HUES48 (cell line): ENCODE measurements around the gene FXYD2.

Experiments used
- H3K27ac ChIP-seq: one replicate; pipeline ENCODE4 v1.7.0; 2013; ENCODE audit warnings: low read depth, low read length, inconsistent platforms
- H3K27me3 ChIP-seq: 2 replicates; pipeline ENCODE4 v1.6.1; 2013; ENCODE audit warnings: mild to moderate bottlenecking, low read length; ENCODE audit not compliant: control insufficient read depth, insufficient read depth
- H3K36me3 ChIP-seq: 2 replicates; pipeline ENCODE4 v1.6.1; 2013; ENCODE audit warnings: low read length; ENCODE audit not compliant: control insufficient read depth, insufficient read depth
- H3K4me1 ChIP-seq: 2 replicates; pipeline ENCODE4 v1.6.1; 2013; ENCODE audit warnings: mild to moderate bottlenecking, low read length; ENCODE audit not compliant: control insufficient read depth, insufficient read depth
- H3K4me3 ChIP-seq: 2 replicates; pipeline ENCODE4 v1.5.1; 2013; ENCODE audit warnings: mild to moderate bottlenecking, low read depth, low read length
- H3K9ac ChIP-seq: 2 replicates; pipeline ENCODE4 v1.6.1; 2013; ENCODE audit warnings: mild to moderate bottlenecking, low read depth, low read length, moderate library complexity
- H3K9me3 ChIP-seq: 2 replicates; pipeline ENCODE4 v1.6.1; 2013; ENCODE audit warnings: low read length; ENCODE audit not compliant: control insufficient read depth, insufficient read depth

Gene FXYD2

GRCh38 chr11:117857734-117858414, 33.3 kb upstream of the FXYD2 start:
- Histone ChIP-seq H3K27ac (no peak overlapping the region), H3K36me3 (no peaks in the 10 kb centered on the region), H3K9ac (no peak overlapping the region), H3K4me1 (peaks cover 12% of the 10 kb centered on the region), H3K4me3 (no peak overlapping the region), H3K27me3 (no peaks in the 10 kb centered on the region), H3K9me3 (no peaks in the 10 kb centered on the region)

- no peaks in the 10 kb centered on the region for H3K9me3 ChIP-seq
- H3K9ac ChIP-seq, result no peak overlapping the region
- H3K27me3 ChIP-seq, result no peaks in the 10 kb centered on the region
- no peaks in the 10 kb centered on the region for H3K36me3 ChIP-seq
- H3K4me3 ChIP-seq, result no peak overlapping the region
- H3K4me1 ChIP-seq, result peaks cover 9% of the 10 kb centered on the region
- H3K27ac ChIP-seq, result no peak overlapping the region
Observed at GRCh38 chr11:117855912-117856651, 31.5 kb upstream of the FXYD2 start.

GRCh38 chr11:117855186-117855845, 30.8 kb upstream of the FXYD2 start:
- no peak overlapping the region for H3K4me3 ChIP-seq
- peaks cover 6% of the 10 kb centered on the region for H3K4me1 ChIP-seq
- no peaks in the 10 kb centered on the region for H3K9me3 ChIP-seq
- no peaks in the 10 kb centered on the region for H3K27me3 ChIP-seq
- no peak overlapping the region for H3K27ac ChIP-seq
- H3K9ac ChIP-seq, result no peak overlapping the region
- no peaks in the 10 kb centered on the region for H3K36me3 ChIP-seq

GRCh38 chr11:117852309-117852708, 27.8 kb upstream of the FXYD2 start:
- Histone ChIP-seq H3K9ac (no peak overlapping the region), H3K27me3 (no peaks in the 10 kb centered on the region), H3K4me1 (peaks cover 6% of the 10 kb centered on the region), H3K4me3 (no peak overlapping the region), H3K27ac (no peak overlapping the region), H3K9me3 (no peaks in the 10 kb centered on the region), H3K36me3 (no peaks in the 10 kb centered on the region)

- Histone ChIP-seq H3K9me3 (no peaks in the 10 kb centered on the region), H3K4me3 (no peak overlapping the region), H3K9ac (no peak overlapping the region), H3K4me1 (peaks cover 6% of the 10 kb centered on the region), H3K36me3 (no peaks in the 10 kb centered on the region), H3K27ac (no peak overlapping the region), H3K27me3 (no peaks in the 10 kb centered on the region)
Observed at GRCh38 chr11:117851852-117852251, 27.3 kb upstream of the FXYD2 start.

GRCh38 chr11:117851106-117851505, 26.6 kb upstream of the FXYD2 start:
- Histone ChIP-seq H3K9me3 (no peaks in the 10 kb centered on the region), H3K9ac (no peak overlapping the region), H3K27me3 (no peaks in the 10 kb centered on the region), H3K36me3 (no peaks in the 10 kb centered on the region), H3K27ac (no peak overlapping the region), H3K4me3 (no peak overlapping the region), H3K4me1 (peaks cover 6% of the 10 kb centered on the region)

- Histone ChIP-seq H3K4me3 (no peak overlapping the region), H3K27me3 (no peaks in the 10 kb centered on the region), H3K36me3 (no peaks in the 10 kb centered on the region), H3K9me3 (no peaks in the 10 kb centered on the region), H3K4me1 (peaks cover 6% of the 10 kb centered on the region), H3K9ac (no peak overlapping the region), H3K27ac (no peak overlapping the region)
Observed at GRCh38 chr11:117849781-117850414, 25.4 kb upstream of the FXYD2 start.

- no peak overlapping the region for H3K27ac ChIP-seq
- H3K9ac ChIP-seq, result no peak overlapping the region
- no peak overlapping the region for H3K4me3 ChIP-seq
- no peaks in the 10 kb centered on the region for H3K4me1 ChIP-seq
- no peaks in the 10 kb centered on the region for H3K27me3 ChIP-seq
- H3K36me3 ChIP-seq, result no peaks in the 10 kb centered on the region
- no peaks in the 10 kb centered on the region for H3K9me3 ChIP-seq
Observed at GRCh38 chr11:117843666-117844484, 19.3 kb upstream of the FXYD2 start.

- Histone ChIP-seq H3K36me3 (no peaks in the 10 kb centered on the region), H3K9ac (no peak overlapping the region), H3K9me3 (no peaks in the 10 kb centered on the region), H3K4me1 (no peaks in the 10 kb centered on the region), H3K4me3 (no peak overlapping the region), H3K27me3 (no peaks in the 10 kb centered on the region), H3K27ac (no peak overlapping the region)
Observed at GRCh38 chr11:117842131-117842941, 17.8 kb upstream of the FXYD2 start.

- Histone ChIP-seq H3K27ac (no peak overlapping the region), H3K27me3 (no peaks in the 10 kb centered on the region), H3K4me3 (no peak overlapping the region), H3K4me1 (no peaks in the 10 kb centered on the region), H3K36me3 (no peaks in the 10 kb centered on the region), H3K9me3 (no peaks in the 10 kb centered on the region), H3K9ac (no peak overlapping the region)
Observed at GRCh38 chr11:117841551-117842031, 17.0 kb upstream of the FXYD2 start.
